ENCODE results near the gene CDX1.
"Not testable (repeated sequence)": the region's sequence is repeated elsewhere in the genome, so short reads cannot be mapped to it uniquely, and the experiment has no call there.

The CDX1 gene

DNA sequence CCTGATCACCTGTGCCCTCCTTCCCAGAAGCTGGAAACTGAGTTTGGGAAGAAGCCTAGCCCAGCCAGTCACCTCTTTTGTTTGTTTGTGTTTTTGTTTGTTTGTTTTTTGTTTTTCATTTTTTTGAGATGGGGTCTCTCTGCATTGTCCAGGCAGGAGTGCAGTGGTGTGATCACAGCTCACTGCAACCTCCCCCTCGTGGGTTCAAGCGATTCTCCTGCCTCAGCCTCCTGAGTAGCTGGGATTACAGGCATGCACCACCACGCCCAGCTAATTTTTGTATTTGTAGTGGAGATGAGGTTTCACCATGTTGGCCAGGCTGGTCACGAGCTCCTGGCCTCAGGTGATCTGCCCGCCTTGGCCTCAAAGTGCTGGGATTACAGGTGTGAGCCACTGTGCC lies 67.1 kb downstream of the CDX1 start:
- not testable (repeated sequence) for DNase-seq (ENCODE audit: low spot score)

Measured in COLO829 (cell line).